ENCODE measurements around the gene CNPY1.
A peak's percentile ranks its signal among the peaks of the same experiment; 100 is the strongest.

The CNPY1 gene

DNA sequence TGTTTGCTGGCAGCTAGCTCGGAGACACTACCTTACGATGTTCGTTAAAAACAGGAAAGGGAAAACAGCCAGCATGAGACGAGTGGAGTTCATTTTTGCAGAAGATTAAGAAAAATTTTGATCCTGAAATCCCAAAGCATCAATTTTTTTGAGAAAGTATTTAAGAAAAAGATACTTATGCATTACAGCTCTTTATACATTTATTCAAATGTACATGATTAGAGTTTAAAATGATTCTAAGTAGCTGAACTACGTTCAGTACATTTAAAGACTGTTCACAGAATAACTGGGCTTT lies 34.7 kb downstream of the CNPY1 start:
- TF ChIP-seq, protein P1, sequence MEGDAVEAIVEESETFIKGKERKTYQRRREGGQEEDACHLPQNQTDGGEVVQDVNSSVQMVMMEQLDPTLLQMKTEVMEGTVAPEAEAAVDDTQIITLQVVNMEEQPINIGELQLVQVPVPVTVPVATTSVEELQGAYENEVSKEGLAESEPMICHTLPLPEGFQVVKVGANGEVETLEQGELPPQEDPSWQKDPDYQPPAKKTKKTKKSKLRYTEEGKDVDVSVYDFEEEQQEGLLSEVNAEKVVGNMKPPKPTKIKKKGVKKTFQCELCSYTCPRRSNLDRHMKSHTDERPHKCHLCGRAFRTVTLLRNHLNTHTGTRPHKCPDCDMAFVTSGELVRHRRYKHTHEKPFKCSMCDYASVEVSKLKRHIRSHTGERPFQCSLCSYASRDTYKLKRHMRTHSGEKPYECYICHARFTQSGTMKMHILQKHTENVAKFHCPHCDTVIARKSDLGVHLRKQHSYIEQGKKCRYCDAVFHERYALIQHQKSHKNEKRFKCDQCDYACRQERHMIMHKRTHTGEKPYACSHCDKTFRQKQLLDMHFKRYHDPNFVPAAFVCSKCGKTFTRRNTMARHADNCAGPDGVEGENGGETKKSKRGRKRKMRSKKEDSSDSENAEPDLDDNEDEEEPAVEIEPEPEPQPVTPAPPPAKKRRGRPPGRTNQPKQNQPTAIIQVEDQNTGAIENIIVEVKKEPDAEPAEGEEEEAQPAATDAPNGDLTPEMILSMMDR (IDR thresholded peaks at IDR 0.05; ENCODE audit: low read depth, low read length, missing control alignments): no peak
- no peak for DNase-seq (ENCODE audit: low read depth)
- in situ Hi-C loops (cut with HindIII; ENCODE audit: low sequenced_read_pairs): no loop called here
- no peak overlapping the region for H3K4me3 ChIP-seq (ENCODE audit: low read depth, low read length)

DNA sequence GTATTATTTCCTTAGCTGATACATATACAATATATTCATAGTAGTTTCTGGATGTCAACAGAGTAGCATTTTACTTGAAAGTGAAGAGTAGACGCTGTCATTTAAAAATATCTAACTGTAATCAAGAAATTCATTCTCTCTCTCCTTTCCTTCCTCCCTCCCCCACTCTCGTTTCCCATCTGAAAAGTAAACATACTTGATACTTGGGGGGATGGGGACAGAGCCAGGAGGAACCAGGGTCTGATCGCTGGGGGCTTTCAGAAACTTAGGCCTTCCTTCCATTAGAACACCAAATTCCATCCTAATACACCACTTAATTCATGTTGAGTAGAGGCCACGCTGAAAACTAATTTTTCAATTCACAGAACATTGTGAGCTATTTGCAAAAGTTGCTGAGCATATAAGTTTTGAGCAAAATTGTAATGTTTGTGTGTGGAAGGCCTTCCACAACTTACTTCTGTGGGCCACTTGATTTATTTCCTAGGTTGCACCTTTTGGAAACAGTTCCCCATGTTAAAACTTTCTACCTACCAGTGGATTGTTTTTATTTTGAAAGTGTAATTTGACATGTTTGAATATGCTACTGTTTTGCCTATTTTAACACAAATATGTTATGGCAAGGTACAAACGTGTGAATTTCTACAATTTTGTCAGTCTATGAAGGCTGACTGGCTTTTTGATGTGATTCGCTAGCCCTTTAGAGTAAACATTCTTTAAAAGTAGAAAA lies 35.2 kb downstream of the CNPY1 start:
- no peak overlapping the region for H3K4me3 ChIP-seq (ENCODE audit: low read depth, low read length)
- in situ Hi-C loops (cut with HindIII; ENCODE audit: low sequenced_read_pairs): no loop called here
- no peak for DNase-seq (ENCODE audit: low read depth)
- TF ChIP-seq, protein P1 (IDR thresholded peaks at IDR 0.05; ENCODE audit: low read depth, low read length, missing control alignments): no peak

DNA sequence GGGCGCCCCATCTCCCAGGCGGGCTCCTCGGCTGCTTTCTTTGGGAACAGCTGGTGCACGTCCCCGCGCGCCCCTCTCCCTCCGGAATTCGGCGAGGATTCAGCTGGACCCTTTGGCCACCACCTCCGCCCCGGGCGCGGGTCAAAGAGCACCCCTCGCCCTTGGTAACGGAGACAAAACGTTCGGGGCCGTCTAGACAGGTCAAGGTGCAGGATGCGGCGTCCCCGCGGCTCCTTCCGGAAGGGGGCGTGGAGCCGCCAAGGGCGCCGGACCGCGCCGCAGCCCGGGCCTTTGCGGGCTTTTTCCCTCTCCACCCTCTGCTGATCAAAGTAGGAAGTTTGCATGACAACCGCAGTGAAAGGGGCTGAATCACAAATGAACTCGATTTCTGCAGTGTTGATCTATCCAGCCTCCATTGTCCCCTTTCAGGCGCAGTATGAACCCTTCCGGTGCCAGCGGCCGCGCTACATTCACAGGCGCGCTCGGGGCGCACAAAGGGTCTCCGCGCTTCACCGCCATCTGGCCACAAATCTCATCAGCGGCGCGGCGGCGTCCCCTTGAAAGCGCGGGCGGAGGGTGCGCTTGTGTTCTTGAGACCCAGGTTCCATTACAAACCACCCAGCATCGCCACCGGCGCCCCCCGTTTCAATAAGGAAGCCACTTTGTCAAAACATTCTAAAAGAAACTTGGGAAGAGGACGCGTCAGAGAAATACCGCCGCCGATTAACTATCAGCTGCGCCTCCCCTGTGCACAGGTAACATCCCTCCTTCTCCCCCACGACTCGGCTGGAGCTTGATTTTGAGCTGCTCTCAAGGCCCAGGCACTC lies 36.4 kb downstream of the CNPY1 start:
- H3K4me3 ChIP-seq (ENCODE audit: low read depth, low read length): peak overlapping the region; percentile 31
- DNase-seq (ENCODE audit: low read depth): no peak
- in situ Hi-C loops (cut with HindIII; ENCODE audit: low sequenced_read_pairs): loop anchor here (5.0 kb wide), 1 partner anchor 32 kb away; no protein-coding TSS in a partner anchor
- TF ChIP-seq, protein P1 (IDR thresholded peaks at IDR 0.05; ENCODE audit: low read depth, low read length, missing control alignments): no peak

DNA sequence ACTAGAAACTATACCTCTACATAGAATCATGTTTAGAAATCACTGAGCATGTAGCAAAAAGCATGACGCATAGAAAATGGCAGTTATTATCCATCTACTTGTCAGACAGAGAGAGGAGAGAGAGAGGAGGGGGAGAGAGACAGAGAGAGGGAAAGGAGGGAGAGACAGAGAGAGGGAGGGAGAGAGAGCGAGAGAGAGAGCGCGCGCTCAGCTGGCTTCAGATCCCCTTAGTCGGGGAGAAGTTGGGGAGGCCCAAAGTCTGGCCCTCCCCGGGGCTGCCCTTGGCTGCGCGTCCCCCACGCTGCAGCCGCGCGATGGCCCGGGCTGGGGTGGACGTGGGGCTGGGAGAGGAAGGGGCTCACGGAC lies 37.0 kb downstream of the CNPY1 start:
- no peak for DNase-seq (ENCODE audit: low read depth)
- peak overlapping the region; percentile 31 for H3K4me3 ChIP-seq (ENCODE audit: low read depth, low read length)
- TF ChIP-seq, protein P1 (IDR thresholded peaks at IDR 0.05; ENCODE audit: low read depth, low read length, missing control alignments): no peak
- in situ Hi-C loops (cut with HindIII; ENCODE audit: low sequenced_read_pairs): loop anchor here (5.0 kb wide), 1 partner anchor 33 kb away; no protein-coding TSS in a partner anchor

DNA sequence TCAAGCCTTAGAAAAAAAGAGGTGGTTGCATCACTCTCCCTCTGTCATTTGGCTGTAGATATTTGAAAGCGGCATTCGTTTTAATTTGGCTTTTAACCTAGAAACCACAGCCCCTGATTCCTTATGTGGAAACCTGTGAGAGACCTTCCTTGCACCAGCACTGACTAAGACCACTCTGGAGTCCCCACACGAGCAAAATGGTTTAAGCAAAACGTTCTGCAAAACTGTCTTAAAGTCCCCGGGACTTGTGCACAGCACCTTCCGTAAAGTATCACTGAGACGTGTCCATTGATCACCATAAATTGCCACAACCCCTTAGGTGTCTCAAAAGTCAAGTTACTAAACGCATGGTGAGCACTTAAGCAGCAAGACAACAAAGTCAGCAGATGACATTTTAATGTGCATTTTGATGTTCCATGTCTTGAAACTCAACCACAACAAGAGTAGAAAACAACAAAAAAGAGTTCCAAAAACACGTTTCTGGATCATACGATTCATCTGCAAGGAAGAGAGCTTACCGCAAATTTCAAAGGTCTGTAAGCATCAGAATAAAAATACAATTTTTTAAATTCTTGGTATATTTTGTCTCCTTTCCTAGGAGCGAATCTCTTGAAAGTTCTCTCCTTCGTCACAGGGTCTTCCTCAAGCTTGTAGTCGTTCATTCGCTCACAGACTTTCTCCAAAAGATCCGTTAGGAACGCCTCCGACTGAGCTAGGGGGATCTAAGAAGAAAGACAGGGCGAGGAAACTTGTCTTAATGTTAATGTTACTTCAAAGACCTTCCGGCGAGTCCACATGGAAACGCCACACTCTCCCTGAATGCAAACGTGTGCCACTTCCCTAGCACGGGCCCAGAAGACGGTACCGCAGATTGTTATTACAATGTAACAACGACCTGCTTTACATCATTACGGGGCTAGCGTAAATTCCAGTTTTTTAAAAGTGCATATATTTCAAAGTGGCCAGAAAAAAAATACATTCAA lies 37.7 kb downstream of the CNPY1 start:
- TF ChIP-seq, protein P1 (IDR thresholded peaks at IDR 0.05; ENCODE audit: low read depth, low read length, missing control alignments): no peak
- in situ Hi-C loops (cut with HindIII; ENCODE audit: low sequenced_read_pairs): loop anchor here (5.0 kb wide), 1 partner anchor 34 kb away; no protein-coding TSS in a partner anchor

DNA sequence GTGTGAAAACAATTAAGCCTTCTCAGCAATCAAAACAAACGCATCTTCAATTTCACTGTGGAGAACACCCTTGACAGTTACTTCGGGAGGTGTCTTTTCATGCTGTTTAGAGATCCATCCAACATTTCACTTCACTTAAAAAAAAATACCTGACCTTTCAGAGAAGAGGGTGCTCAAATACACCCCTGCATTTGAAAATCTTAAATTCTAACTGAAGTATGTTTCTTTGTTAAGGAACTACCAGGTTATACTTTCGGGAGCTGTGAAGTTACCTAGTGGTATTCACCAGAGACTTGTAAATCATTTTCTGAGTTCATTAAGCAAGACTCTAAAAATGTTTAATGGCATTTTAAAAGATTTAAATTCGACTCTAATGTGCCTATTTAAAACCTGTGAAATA lies 38.8 kb downstream of the CNPY1 start:
- no peak for DNase-seq (ENCODE audit: low read depth)
- no peak overlapping the region for H3K4me3 ChIP-seq (ENCODE audit: low read depth, low read length)
- TF ChIP-seq, protein P1 (IDR thresholded peaks at IDR 0.05; ENCODE audit: low read depth, low read length, missing control alignments): no peak
- in situ Hi-C loops (cut with HindIII; ENCODE audit: low sequenced_read_pairs): loop anchor here (5.0 kb wide), 1 partner anchor 35 kb away; no protein-coding TSS in a partner anchor

More for the DNA sequence above, 37.7 kb downstream of the CNPY1 start:
- peak overlapping the region; percentile 31 for H3K4me3 ChIP-seq (ENCODE audit: low read depth, low read length)
- DNase-seq (ENCODE audit: low read depth): no peak
